H1 (cell line): ENCODE results near the gene SPOCK1. TPM values are rescaled to one million over a fixed set of nuclear protein-coding genes. Genes with fewer than 3 reads are reported as not detected.

ENCODE experiments used
- CTCF ChIA-PET: fragments of 300-600 bp; sonication (Branson Sonifier 250); formaldehyde crosslinking; loops from one replicate; lab custom pipeline; 2021; ENCODE audit not compliant: partially characterized antibody; lab: Charles Lee
- POLR2A ChIA-PET: fragments of 300-600 bp; sonication (Branson Sonifier 250); formaldehyde crosslinking; loops from one replicate; lab custom pipeline; 2021; ENCODE audit warnings: inconsistent platforms; ENCODE audit not compliant: partially characterized antibody; lab: Charles Lee
- DNase-seq, 2 experiments: peaks; one replicate each; pipeline versions ENCODE4 v3.0.0 to v3.0.0-alpha.2; 2010 to 2022; ENCODE audit warnings: low spot score in 2 of 2, low read depth in 1 of 2, mixed read lengths in 1 of 2
- FAIRE-seq: peaks from 2 replicates; lab custom pipeline; 2011; peaks lifted over from hg19 to GRCh38; lab: Jason Lieb, UNC
- H2AFZ ChIP-seq: 2 replicates; pipeline ENCODE4 v1.8.1; 2012; ENCODE audit warnings: low read length, inconsistent platforms
- H2AK5ac ChIP-seq: 2 replicates; pipeline ENCODE4 v1.6.1; 2013; ENCODE audit warnings: low read depth, low read length
- H2BK120ac ChIP-seq: replicated peaks from 2 replicates; pipeline ENCODE3; 2013; ENCODE audit warnings: low read depth, low read length, inconsistent platforms
- H2BK12ac ChIP-seq: 2 replicates; pipeline ENCODE4 v1.6.1; 2013; ENCODE audit warnings: low read depth, low read length
- H2BK15ac ChIP-seq: 2 replicates; pipeline ENCODE4 v1.6.1; 2013; ENCODE audit warnings: low read length
- H2BK20ac ChIP-seq: 2 replicates; pipeline ENCODE4 v1.6.1; 2013; ENCODE audit warnings: low read length
- H2BK5ac ChIP-seq: 2 replicates; pipeline ENCODE4 v1.6.1; 2013; ENCODE audit warnings: low read depth, low read length
- H3K14ac ChIP-seq: 2 replicates; pipeline ENCODE4 v1.6.1; 2013; ENCODE audit warnings: inconsistent platforms; ENCODE audit not compliant: insufficient read length
- H3K18ac ChIP-seq: 2 replicates; pipeline ENCODE4 v1.6.1; 2013; ENCODE audit warnings: low read length; ENCODE audit errors: extremely low read depth
- H3K23ac ChIP-seq: 2 replicates; pipeline ENCODE4 v1.6.1; 2013; ENCODE audit warnings: inconsistent platforms; ENCODE audit not compliant: insufficient read length
- H3K23me2 ChIP-seq: 2 replicates; pipeline ENCODE4 v1.6.1; 2013; ENCODE audit warnings: low read depth, low read length
- H3K27ac ChIP-seq: 2 replicates; pipeline ENCODE4 v1.6.1; 2011; ENCODE audit warnings: low read depth, low read length, inconsistent platforms
- H3K27me3 ChIP-seq, 4 experiments: replicated peaks in 1 of 4; 1 replicate in 1 of 4; 2 replicates in 3 of 4; pipeline versions ENCODE4 v1.6.1 to v1.8.1; 2011 to 2013; ENCODE audit warnings: low read length in 3 of 4, mild to moderate bottlenecking in 3 of 4, inconsistent platforms in 2 of 4, mixed read lengths in 2 of 4, moderate library complexity in 1 of 4; ENCODE audit not compliant: control insufficient read depth in 3 of 4, insufficient read depth in 3 of 4; ENCODE audit errors: extremely low read depth in 1 of 4
- H3K36me3 ChIP-seq, 4 experiments: 2 replicates each; pipeline versions ENCODE4 v1.6.1 to v1.8.1; 2011 to 2013; ENCODE audit warnings: mild to moderate bottlenecking in 4 of 4, low read length in 3 of 4, moderate library complexity in 2 of 4, control low read depth in 1 of 4, inconsistent platforms in 1 of 4; ENCODE audit not compliant: insufficient read depth in 4 of 4, control insufficient read depth in 2 of 4
- H3K4ac ChIP-seq: replicated peaks from 2 replicates; pipeline ENCODE3; 2013; ENCODE audit warnings: low read length, low read depth, mixed read lengths, inconsistent platforms; ENCODE audit not compliant: insufficient read length
- H3K4me1 ChIP-seq, 4 experiments: replicated peaks in 1 of 4; 1 replicate in 1 of 4; 2 replicates in 3 of 4; pipeline versions ENCODE4 v1.6.1 to v1.8.1; 2011 to 2013; ENCODE audit warnings: low read length in 3 of 4, inconsistent platforms in 2 of 4, mixed read lengths in 1 of 4; ENCODE audit not compliant: insufficient read depth in 4 of 4, control insufficient read depth in 3 of 4
- H3K4me2 ChIP-seq, 2 experiments: 2 replicates each; pipeline versions ENCODE4 v1.6.1 to v1.8.1; 2011 to 2013; ENCODE audit warnings: low read depth in 2 of 2, low read length in 2 of 2, control low read depth in 1 of 2, inconsistent platforms in 1 of 2, mild to moderate bottlenecking in 1 of 2; ENCODE audit not compliant: insufficient read depth in 1 of 2
- H3K4me3 ChIP-seq, 4 experiments: fragments of 200-600, 300-600 bp in 1 of 4; sonication (generic), shearing (Covaris generic), sonication (Bioruptor Twin) in 1 of 4; 2 replicates each; pipeline versions ENCODE4 v1.5.1 to v1.8.1; 2011 to 2016; ENCODE audit warnings: low read length in 4 of 4, low read depth in 3 of 4, control low read depth in 2 of 4, inconsistent platforms in 2 of 4, mild to moderate bottlenecking in 2 of 4, mixed read lengths in 1 of 4, moderate library complexity in 1 of 4; ENCODE audit not compliant: insufficient read depth in 2 of 4; ENCODE audit errors: extremely low read depth in 1 of 4
- H3K56ac ChIP-seq: replicated peaks from 2 replicates; pipeline ENCODE3; 2013; ENCODE audit warnings: low read depth, mild to moderate bottlenecking, mixed read lengths, low read length, inconsistent platforms; ENCODE audit not compliant: insufficient read length
- H3K79me1 ChIP-seq: 2 replicates; pipeline ENCODE4 v1.6.1; 2013; ENCODE audit warnings: low read depth, low read length, control low read depth
- H3K79me2 ChIP-seq, 2 experiments: 2 replicates each; pipeline versions ENCODE4 v1.6.1 to v1.8.1; 2012 to 2013; ENCODE audit warnings: low read length in 2 of 2, mild to moderate bottlenecking in 2 of 2, inconsistent platforms in 1 of 2; ENCODE audit not compliant: insufficient read depth in 2 of 2, control insufficient read depth in 1 of 2
- H3K9ac ChIP-seq, 4 experiments: replicated peaks in 1 of 4; 1 replicate in 1 of 4; 2 replicates in 3 of 4; pipeline versions ENCODE4 v1.6.1 to v1.8.1; 2011 to 2013; ENCODE audit warnings: low read depth in 3 of 4, low read length in 3 of 4, control low read depth in 2 of 4, mild to moderate bottlenecking in 2 of 4, moderate library complexity in 2 of 4, inconsistent platforms in 1 of 4; ENCODE audit errors: extremely low read depth in 1 of 4
- H3K9me3 ChIP-seq, 2 experiments: 2 replicates each; pipeline versions ENCODE4 v1.6.1 to v1.8.1; 2012 to 2013; ENCODE audit warnings: mild to moderate bottlenecking in 2 of 2, moderate library complexity in 2 of 2, control low read depth in 1 of 2, inconsistent platforms in 1 of 2, low read depth in 1 of 2, low read length in 1 of 2, mixed read lengths in 1 of 2; ENCODE audit not compliant: insufficient read depth in 2 of 2
- H4K20me1 ChIP-seq, 2 experiments: replicated peaks in 1 of 2; 2 replicates each; pipeline versions ENCODE3 to v1.8.1; 2011 to 2013; ENCODE audit warnings: inconsistent platforms in 2 of 2, low read length in 2 of 2, mild to moderate bottlenecking in 1 of 2; ENCODE audit not compliant: insufficient read depth in 2 of 2, control insufficient read depth in 1 of 2
- H4K5ac ChIP-seq: 2 replicates; pipeline ENCODE4 v1.6.1; 2013; ENCODE audit warnings: low read length, low read depth, mixed read lengths, inconsistent platforms; ENCODE audit not compliant: insufficient read length
- H4K8ac ChIP-seq: 2 replicates; pipeline ENCODE4 v1.8.0; 2013; ENCODE audit warnings: mild to moderate bottlenecking, moderate library complexity, low read length, inconsistent platforms; ENCODE audit not compliant: insufficient read depth; ENCODE audit errors: extremely low read depth
- H4K91ac ChIP-seq: replicated peaks from 2 replicates; pipeline ENCODE3; 2013; ENCODE audit warnings: low read length, mixed read lengths, inconsistent platforms; ENCODE audit not compliant: insufficient read length
- BACH1 ChIP-seq: IDR thresholded peaks from 2 replicates; pipeline ENCODE4 v1.6.1; 2012; ENCODE audit warnings: low read length, improper control_type of control experiment
- NANOG ChIP-seq: IDR thresholded peaks from 2 replicates; pipeline ENCODE4 v1.6.1; 2011; ENCODE audit warnings: low read length, low read depth, mild to moderate bottlenecking, inconsistent platforms; ENCODE audit not compliant: insufficient read depth, poor library complexity, severe bottlenecking
- RAD21 ChIP-seq, 2 experiments: IDR thresholded peaks in 1 of 2; conservative IDR thresholded peaks in 1 of 2; 2 replicates each; pipeline ENCODE4 v1.6.1; 2011; ENCODE audit warnings: low read depth in 2 of 2, low read length in 2 of 2, improper control_type of control experiment in 1 of 2, inconsistent platforms in 1 of 2, mild to moderate bottlenecking in 1 of 2, moderate library complexity in 1 of 2
- TBP ChIP-seq: IDR thresholded peaks from 2 replicates; pipeline ENCODE4 v1.6.1; 2011; ENCODE audit warnings: low read depth, low read length, improper control_type of control experiment
- TEAD4 ChIP-seq: IDR thresholded peaks from 2 replicates; pipeline ENCODE4 v1.6.1; 2012; ENCODE audit warnings: low read depth, low read length, inconsistent platforms, mixed read lengths
- WGBS, 2 experiments: shearing (Covaris generic) in 1 of 2; methylation state at CpG; one replicate each; pipeline versions ENCODE4 v1.1.6 to v1.1.7; 2013 to 2015; ENCODE audit warnings: low lambda C conversion rate in 2 of 2, mixed read lengths in 2 of 2, inconsistent platforms in 1 of 2, low coverage in 1 of 2, missing lambda C conversion rate in 1 of 2; ENCODE audit not compliant: insufficient replicate concordance in 2 of 2, insufficient coverage in 1 of 2, insufficient read length in 1 of 2; ENCODE audit errors: extremely low coverage in 1 of 2, missing lambda C conversion rate in 1 of 2; 5-methylcytosine and 5-hydroxymethylcytosine counted together
- polyA plus RNA-seq, 7 experiments: library from polyadenylated mRNA; depleted of rRNA in 3 of 7; stranded (reverse) in 5 of 7; unstranded in 2 of 7; fragments of >200 nt in 5 of 7; fragments of 200-250 nt in 2 of 7; gene quantifications; 1 replicate in 5 of 7; 2 replicates in 1 of 7; 4 replicates in 1 of 7; pipeline versions ENCODE4 v1.2.1 to v1.2.3, GENCODE V29; 2011 to 2013; ENCODE audit warnings: missing spikeins in 2 of 7, mixed read lengths in 2 of 7
- total RNA-seq: library from RNA; stranded (reverse); fragmentation: NEBNext Ultra II Directional; extraction: Animal tissue kit (Norgen Biotek cat#: 25700); gene quantifications from 2 replicates; pipeline ENCODE4 v1.2.1, GENCODE V29; 2021

Gene SPOCK1
- total and polyA plus RNA-seq, 2 of the 8 experiments (the other 6 are each of a cell fraction or from before 2014, with no cell fraction given), result 6.9 to 18.1 TPM

GRCh38 chr5:137073189-137073588 is 425.9 kb downstream of the SPOCK1 start:
- Histone ChIP-seq H4K20me1 (no peaks in the 10 kb centered on the region), H3K9ac (no peak overlapping the region), H3K4me2 (no peak overlapping the region), H3K4me1 (peaks cover 0 to 3% (median 1%) of the 10 kb centered on the region in 4 experiments; a peak in 5 of 7 replicates), H4K91ac (no peak overlapping the region), H3K4ac (no peak overlapping the region), H3K14ac (no peak overlapping the region), H2AK5ac (no peak overlapping the region), H2AFZ (no peak overlapping the region), H4K5ac (no peak overlapping the region), H4K8ac (no peak overlapping the region), H3K79me2 (no peaks in the 10 kb centered on the region), H2BK5ac (no peak overlapping the region), H3K79me1 (no peaks in the 10 kb centered on the region), H2BK120ac (no peak overlapping the region), H2BK15ac (no peak overlapping the region), H3K4me3 (no peak overlapping the region), H2BK20ac (no peak overlapping the region), H3K27me3 (no peaks in the 10 kb centered on the region), H3K27ac (no peak overlapping the region), H3K23ac (no peak overlapping the region), H2BK12ac (no peak overlapping the region), H3K9me3 (no peaks in the 10 kb centered on the region), H3K56ac (no peak overlapping the region), H3K36me3 (no peaks in the 10 kb centered on the region), H3K18ac (no peak overlapping the region), H3K23me2 (no peaks in the 10 kb centered on the region)
- FAIRE-seq (no peak), DNase-seq (no peak)
- CTCF ChIA-PET, result interaction anchor here (0.6 to 1.1 kb wide), 4 partner anchors 9 to 272 kb away, joined by 3 to 5 read pairs (median 3); no protein-coding TSS in a partner anchor
- 60% methylated on average over 3 of the region's 3 CpGs; no CpG with 5 or more reads in 1 of the 2 experiments for WGBS, 2 experiments
- TF ChIP-seq BACH1, result no peak
- no peak for TF ChIP-seq RAD21 (IDR thresholded peaks at IDR 0.05 in 1 of 2, conservative IDR thresholded peaks at IDR 0.05 in 1 of 2; ENCODE audit: low read depth in 2 of 2, low read length in 2 of 2)
- TF ChIP-seq NANOG, result no peak
- no peak for TF ChIP-seq TEAD4
- TF ChIP-seq TBP, result no peak
- POLR2A ChIA-PET, result no interaction called here
